Bronchial epithelial cell (primary cell): ENCODE results near the gene PIP5K1A. TPM values are rescaled to one million over a fixed set of nuclear protein-coding genes. Genes with fewer than 3 reads are reported as not detected.
"Not testable (repeated sequence)": the region's sequence is repeated elsewhere in the genome, so short reads cannot be mapped to it uniquely, and the experiment has no call there.

Experiments used
- DNase-seq: peaks from one replicate; pipeline ENCODE4 v3.0.0-alpha.2; 2010; ENCODE audit warnings: low read depth
- FAIRE-seq: peaks from 2 replicates; lab custom pipeline; 2011; peaks lifted over from hg19 to GRCh38; lab: Jason Lieb, UNC
- H3K27me3 ChIP-seq: 2 replicates; pipeline ENCODE4 v1.5.1; 2011; ENCODE audit warnings: low read length; ENCODE audit not compliant: control insufficient read depth, insufficient read depth
- H3K36me3 ChIP-seq: 2 replicates; pipeline ENCODE4 v1.5.1; 2011; ENCODE audit warnings: low read length; ENCODE audit not compliant: control insufficient read depth, insufficient read depth
- H3K4me3 ChIP-seq: 2 replicates; pipeline ENCODE4 v1.5.1; 2011; ENCODE audit warnings: mild to moderate bottlenecking, low read depth, low read length, control low read depth
- total RNA-seq: library from RNA; depleted of rRNA; stranded (reverse); fragments of >200 nt; gene quantifications from 2 replicates; pipeline ENCODE4 v1.2.1, GENCODE V29; 2014
- TF ChIP-seq, protein P1 (sequence below): IDR thresholded peaks from 2 replicates; pipeline ENCODE4 v1.5.1; 2011; ENCODE audit warnings: mild to moderate bottlenecking, moderate library complexity, low read length, control low read depth, inconsistent platforms; ENCODE audit not compliant: insufficient read depth, severe bottlenecking

Gene PIP5K1A
- total RNA-seq, 1 donor from 2014 or later, result 44.0 TPM

DNA sequence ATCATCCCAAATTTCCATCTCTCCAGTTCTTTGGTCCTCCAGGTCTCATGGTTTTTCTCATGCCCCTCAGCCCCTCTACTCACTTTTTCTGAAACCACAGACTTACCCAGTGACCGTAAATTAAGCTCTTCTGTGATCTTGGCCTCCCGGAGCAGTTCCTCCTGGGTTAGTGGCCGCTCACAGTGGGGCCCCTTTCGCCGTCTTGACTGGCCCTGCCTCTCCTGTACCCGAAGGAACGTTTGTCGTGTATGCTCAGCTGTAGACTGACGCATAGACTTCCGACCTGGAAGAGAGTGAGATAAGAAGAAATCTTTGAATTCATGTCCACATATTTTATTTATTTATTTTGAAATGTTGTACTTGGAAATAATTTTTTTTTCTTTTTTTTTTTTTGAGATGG lies 14.1 kb upstream of the PIP5K1A start:
- H3K27me3 ChIP-seq, result no peaks in the 10 kb centered on the region
- TF ChIP-seq, protein P1, sequence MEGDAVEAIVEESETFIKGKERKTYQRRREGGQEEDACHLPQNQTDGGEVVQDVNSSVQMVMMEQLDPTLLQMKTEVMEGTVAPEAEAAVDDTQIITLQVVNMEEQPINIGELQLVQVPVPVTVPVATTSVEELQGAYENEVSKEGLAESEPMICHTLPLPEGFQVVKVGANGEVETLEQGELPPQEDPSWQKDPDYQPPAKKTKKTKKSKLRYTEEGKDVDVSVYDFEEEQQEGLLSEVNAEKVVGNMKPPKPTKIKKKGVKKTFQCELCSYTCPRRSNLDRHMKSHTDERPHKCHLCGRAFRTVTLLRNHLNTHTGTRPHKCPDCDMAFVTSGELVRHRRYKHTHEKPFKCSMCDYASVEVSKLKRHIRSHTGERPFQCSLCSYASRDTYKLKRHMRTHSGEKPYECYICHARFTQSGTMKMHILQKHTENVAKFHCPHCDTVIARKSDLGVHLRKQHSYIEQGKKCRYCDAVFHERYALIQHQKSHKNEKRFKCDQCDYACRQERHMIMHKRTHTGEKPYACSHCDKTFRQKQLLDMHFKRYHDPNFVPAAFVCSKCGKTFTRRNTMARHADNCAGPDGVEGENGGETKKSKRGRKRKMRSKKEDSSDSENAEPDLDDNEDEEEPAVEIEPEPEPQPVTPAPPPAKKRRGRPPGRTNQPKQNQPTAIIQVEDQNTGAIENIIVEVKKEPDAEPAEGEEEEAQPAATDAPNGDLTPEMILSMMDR, result no peak
- FAIRE-seq, result no peak
- H3K36me3 ChIP-seq, result peaks cover 13% of the 10 kb centered on the region
- DNase-seq, result no peak
- no peak overlapping the region for H3K4me3 ChIP-seq

DNA sequence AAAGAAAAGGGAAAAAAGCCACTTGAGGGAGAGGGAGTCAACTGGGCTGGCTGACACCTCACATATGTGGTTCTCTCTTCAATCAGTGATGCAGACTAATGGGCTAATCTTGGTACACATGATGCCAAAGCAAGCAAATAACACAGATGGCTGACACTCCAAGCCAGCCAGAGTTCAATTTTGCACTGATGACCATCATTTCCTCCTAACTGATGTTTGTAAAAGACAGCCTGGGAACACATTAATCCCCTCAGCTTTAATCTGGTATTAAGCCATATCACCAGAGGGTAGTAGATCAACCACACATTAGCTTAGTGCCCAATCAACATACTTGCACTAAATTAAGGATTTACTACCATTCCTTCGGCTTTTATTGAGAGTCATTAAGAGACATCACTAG lies 11.1 kb upstream of the PIP5K1A start:
- TF ChIP-seq, protein P1, result no peak
- H3K36me3 ChIP-seq, result peaks cover 13% of the 10 kb centered on the region

DNA sequence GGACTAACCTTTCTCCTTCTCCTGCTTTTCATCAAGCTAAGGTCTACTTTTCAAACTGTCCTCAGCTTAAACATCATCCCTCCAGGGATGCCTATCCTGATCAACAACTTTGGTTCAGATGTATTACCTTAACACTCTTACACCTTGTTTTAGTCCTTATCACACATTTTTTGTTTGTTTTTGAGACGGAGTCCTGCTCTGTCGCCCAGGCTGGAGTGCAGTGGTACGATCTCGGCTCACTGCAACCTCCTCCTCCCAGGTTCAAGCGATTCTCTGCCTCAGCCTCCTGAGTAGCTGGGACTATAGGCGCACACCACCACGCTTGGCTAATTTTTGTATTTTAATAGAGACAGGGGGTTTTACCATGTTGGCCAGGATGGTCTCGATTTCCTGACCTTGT lies 9.7 kb upstream of the PIP5K1A start:
- not testable (repeated sequence) for FAIRE-seq, H3K27me3 ChIP-seq, DNase-seq, H3K36me3 ChIP-seq
- peak overlapping the region; percentile 78 for H3K4me3 ChIP-seq

More for the DNA sequence above, 11.1 kb upstream of the PIP5K1A start:
- FAIRE-seq (no peak), DNase-seq (no peak)
- H3K4me3 ChIP-seq, result no peak overlapping the region
- H3K27me3 ChIP-seq, result no peaks in the 10 kb centered on the region

DNA sequence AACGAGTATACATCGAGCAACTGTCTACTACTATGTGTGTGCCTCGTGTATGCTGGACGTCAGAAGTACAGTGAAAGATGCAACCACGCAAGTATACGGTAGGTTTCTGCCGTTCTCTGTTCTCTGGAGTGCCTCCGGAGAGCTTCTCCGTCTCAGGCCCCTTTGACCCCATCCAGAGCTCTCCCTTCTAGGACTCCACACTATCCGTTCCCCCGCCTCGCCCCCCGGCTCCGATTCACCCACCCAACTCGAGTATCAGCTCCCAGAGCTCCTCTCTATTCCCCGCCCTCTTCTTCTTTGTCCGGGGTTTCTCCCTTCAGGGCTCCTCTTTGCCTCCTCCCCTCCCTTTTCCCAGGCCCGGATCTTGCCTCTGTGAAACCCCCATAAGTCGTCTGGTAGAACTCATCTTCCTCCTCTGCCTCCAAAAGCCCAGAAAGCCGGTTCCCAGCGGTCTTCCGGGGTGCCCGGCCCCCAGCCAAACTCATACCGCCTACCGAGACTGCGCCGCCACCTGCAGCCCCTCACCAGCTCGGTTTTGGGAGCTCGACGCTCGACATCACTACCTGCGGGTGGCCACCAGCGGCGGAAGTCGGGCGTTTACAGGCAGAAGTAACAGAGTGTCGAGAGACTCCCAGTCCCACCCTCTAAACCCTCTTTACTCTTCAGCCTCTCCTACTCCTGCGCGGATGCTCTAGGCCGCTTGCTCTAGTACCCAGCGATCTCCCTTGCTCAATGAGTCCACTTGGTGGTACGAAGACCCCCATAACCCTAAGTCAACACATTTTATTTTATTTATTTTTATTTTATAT lies 8.5 kb upstream of the PIP5K1A start, which contains the start of gene VPS72:
VPS72 (minus strand) TSS at position 561 of the 809 bp plus-strand sequence; CDS start at position 485, 76 bp downstream.
- Histone ChIP-seq H3K36me3 (peaks cover 5% of the 10 kb centered on the region), H3K4me3 (peak within 1 kb of the TSS; percentile 78), H3K27me3 (no peaks in the 10 kb centered on the region)
- FAIRE-seq (no peak), DNase-seq (peak; percentile 81)
- TF ChIP-seq, protein P1, result no peak

DNA sequence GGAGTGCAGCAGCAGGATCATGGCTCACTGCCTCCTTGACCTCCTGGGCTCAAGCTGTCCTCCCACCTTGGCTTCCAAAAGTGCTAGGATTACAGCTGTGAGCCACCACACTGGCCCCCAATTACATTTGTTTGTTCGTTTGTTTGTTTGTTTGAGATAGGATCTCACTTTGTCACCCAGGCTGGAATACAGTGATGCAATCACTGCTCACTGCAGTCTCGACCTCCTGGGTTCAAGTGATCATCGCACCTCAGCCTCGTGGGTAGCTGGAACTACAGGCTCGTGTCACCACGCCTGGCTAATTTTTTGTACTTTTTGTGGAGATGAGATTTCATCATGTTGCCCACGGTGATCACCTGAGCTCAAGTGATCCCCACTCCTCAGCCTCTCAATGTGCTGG lies 6.3 kb upstream of the PIP5K1A start:
- no peak overlapping the region for H3K4me3 ChIP-seq
- H3K36me3 ChIP-seq, result no peaks in the 10 kb centered on the region
- FAIRE-seq (no peak), DNase-seq (no peak)
- TF ChIP-seq, protein P1, result no peak
- no peaks in the 10 kb centered on the region for H3K27me3 ChIP-seq

DNA sequence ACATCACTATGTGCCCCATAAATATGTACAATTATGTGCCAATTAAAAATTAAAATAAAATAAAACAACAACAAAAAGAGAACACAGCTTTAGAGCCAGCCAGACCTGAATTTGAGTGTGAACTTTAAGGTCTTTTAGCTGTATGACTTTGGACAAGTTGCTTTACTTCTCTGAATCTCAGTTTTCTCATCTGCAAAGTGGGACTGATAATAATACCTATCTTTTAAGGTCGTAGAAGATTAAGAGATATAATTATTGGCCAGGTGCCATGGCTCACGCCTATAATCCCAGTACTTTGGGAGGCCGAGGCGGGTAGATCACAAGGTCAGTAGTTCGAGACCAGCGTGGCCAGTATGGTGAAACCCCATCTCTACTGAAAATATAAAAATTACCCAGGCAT lies 5.0 kb upstream of the PIP5K1A start:
- FAIRE-seq, result no peak
- TF ChIP-seq, protein P1, result no peak
- Histone ChIP-seq H3K4me3 (no peak overlapping the region), H3K27me3 (no peaks in the 10 kb centered on the region), H3K36me3 (no peaks in the 10 kb centered on the region)
- DNase-seq, result no peak
